Colonic mucosa (tissue), 4 donors: ENCODE data around the gene OR51D1. TPM values are rescaled to one million over a fixed set of nuclear protein-coding genes. Genes with fewer than 3 reads are reported as not detected.

ENCODE experiments used
- DNase-seq: peaks from one replicate; pipeline ENCODE4 v3.0.0-alpha.2; 2020
- H3K27ac ChIP-seq: fragments of 200-600 bp; one replicate; pipeline ENCODE4 v1.8.0; 2021
- H3K27me3 ChIP-seq: fragments of 200-600 bp; one replicate; pipeline ENCODE4 v1.8.0; 2021
- H3K36me3 ChIP-seq: fragments of 200-600 bp; one replicate; pipeline ENCODE4 v1.8.0; 2021
- H3K4me1 ChIP-seq: fragments of 200-600 bp; one replicate; pipeline ENCODE4 v1.8.0; 2021; ENCODE audit warnings: mild to moderate bottlenecking
- H3K4me3 ChIP-seq: fragments of 200-600 bp; one replicate; pipeline ENCODE4 v1.8.0; 2021
- H3K9ac ChIP-seq, 2 donors: one replicate each; pipeline ENCODE4 v1.7.0; 2013; ENCODE audit warnings: control low read depth in 2 of 2, low read depth in 2 of 2, low read length in 2 of 2
- H3K9me3 ChIP-seq: fragments of 200-600 bp; one replicate; pipeline ENCODE4 v1.8.0; 2021
- intact Hi-C: fragments of 100-400 bp; cut with DNase I; formaldehyde crosslinking; loops from one replicate; pipeline ENCODE4 v1.14.1; 2022
- total RNA-seq, 2 donors: library from RNA; stranded (reverse); fragmentation: NEBNext Ultra II Directional in 1 of 2; extraction: Animal tissue kit (Norgen Biotek cat#: 25700) in 1 of 2; gene quantifications; one replicate each; pipeline ENCODE4 v1.2.1, GENCODE V29; 2021
- TF ChIP-seq, protein P1 (sequence below): fragments of 200-600 bp; IDR thresholded peaks from one replicate; pipeline ENCODE4 v1.8.0; 2022; ENCODE audit warnings: antibody characterized with exemption, mild to moderate bottlenecking
- donor health status: healthy.
- donor health status: DM: no; HTN: no; CAD: no.
- donor health status: DM: no; HTN: no; CAD: no.

OR51D1 gene
- total RNA-seq, 2 donors from 2014 or later: not detected

DNA sequence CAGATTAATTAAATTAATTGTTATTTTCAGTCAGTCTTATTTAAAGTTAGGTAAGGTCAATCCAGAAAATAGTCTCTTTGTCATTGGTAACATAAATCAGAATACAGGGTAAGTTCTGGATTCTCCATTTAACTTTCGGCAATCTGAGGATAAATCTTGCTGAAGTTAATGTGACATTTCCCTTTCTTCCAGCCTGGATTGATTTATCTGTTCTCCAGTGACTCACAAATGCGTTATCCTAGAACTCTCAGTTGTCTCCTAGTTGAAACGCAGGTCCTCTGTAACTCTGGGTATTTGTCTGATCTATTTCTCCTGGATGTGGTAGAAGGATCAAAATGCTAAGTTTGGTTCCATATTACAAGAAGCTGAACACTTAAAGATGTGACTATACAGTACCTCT is 27.5 kb downstream of the OR51D1 start:
- no peak overlapping the region for H3K4me3 ChIP-seq
- no peaks in the 10 kb centered on the region for H3K9me3 ChIP-seq
- intact Hi-C loops: no loop called here
- DNase-seq: no peak
- H3K36me3 ChIP-seq: no peaks in the 10 kb centered on the region
- H3K4me1 ChIP-seq: no peaks in the 10 kb centered on the region
- no peak overlapping the region for H3K9ac ChIP-seq
- TF ChIP-seq, protein P1, sequence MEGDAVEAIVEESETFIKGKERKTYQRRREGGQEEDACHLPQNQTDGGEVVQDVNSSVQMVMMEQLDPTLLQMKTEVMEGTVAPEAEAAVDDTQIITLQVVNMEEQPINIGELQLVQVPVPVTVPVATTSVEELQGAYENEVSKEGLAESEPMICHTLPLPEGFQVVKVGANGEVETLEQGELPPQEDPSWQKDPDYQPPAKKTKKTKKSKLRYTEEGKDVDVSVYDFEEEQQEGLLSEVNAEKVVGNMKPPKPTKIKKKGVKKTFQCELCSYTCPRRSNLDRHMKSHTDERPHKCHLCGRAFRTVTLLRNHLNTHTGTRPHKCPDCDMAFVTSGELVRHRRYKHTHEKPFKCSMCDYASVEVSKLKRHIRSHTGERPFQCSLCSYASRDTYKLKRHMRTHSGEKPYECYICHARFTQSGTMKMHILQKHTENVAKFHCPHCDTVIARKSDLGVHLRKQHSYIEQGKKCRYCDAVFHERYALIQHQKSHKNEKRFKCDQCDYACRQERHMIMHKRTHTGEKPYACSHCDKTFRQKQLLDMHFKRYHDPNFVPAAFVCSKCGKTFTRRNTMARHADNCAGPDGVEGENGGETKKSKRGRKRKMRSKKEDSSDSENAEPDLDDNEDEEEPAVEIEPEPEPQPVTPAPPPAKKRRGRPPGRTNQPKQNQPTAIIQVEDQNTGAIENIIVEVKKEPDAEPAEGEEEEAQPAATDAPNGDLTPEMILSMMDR: no peak
- no peak overlapping the region for H3K27ac ChIP-seq
- no peaks in the 10 kb centered on the region for H3K27me3 ChIP-seq

DNA sequence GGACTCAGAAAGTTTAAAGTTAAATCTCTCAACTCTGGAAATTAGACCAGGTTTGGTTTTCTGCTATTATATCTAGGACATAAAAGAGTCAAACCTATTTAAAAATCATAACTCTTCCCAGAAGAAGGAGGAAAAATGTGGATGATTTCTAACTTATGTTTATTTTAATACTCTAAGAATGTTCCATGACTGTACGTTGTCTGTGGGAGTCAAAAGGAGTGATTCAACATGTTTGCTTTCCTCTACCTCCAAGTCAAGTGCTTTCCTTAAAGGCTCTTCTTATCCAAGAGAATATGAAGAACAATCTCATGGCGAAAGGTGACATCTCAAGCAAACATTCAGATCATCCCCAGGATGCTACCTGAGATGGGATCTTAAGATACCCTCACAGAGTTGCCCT is 28.1 kb downstream of the OR51D1 start:
- no peak overlapping the region for H3K4me3 ChIP-seq
- H3K27ac ChIP-seq: no peak overlapping the region
- H3K9me3 ChIP-seq: no peaks in the 10 kb centered on the region
- intact Hi-C loops: no loop called here
- DNase-seq: no peak
- no peaks in the 10 kb centered on the region for H3K36me3 ChIP-seq
- no peaks in the 10 kb centered on the region for H3K27me3 ChIP-seq
- H3K9ac ChIP-seq: no peak overlapping the region
- H3K4me1 ChIP-seq: no peaks in the 10 kb centered on the region
- TF ChIP-seq, protein P1: no peak

GRCh38 chr11:4671741-4672140 is 34.5 kb downstream of the OR51D1 start:
- Histone ChIP-seq H3K27ac (no peak overlapping the region), H3K4me3 (no peak overlapping the region), H3K4me1 (no peaks in the 10 kb centered on the region), H3K9ac (no peak overlapping the region), H3K9me3 (no peaks in the 10 kb centered on the region), H3K36me3 (no peaks in the 10 kb centered on the region), H3K27me3 (no peaks in the 10 kb centered on the region)
- DNase-seq: no peak
- intact Hi-C loops: no loop called here
- TF ChIP-seq, protein P1: no peak

- no peak overlapping the region for H3K4me3 ChIP-seq
- intact Hi-C loops: no loop called here
- H3K36me3 ChIP-seq: no peaks in the 10 kb centered on the region
- H3K9ac ChIP-seq: no peak overlapping the region
- no peaks in the 10 kb centered on the region for H3K27me3 ChIP-seq
- H3K4me1 ChIP-seq: no peaks in the 10 kb centered on the region
- no peaks in the 10 kb centered on the region for H3K9me3 ChIP-seq
- DNase-seq: no peak
- TF ChIP-seq, protein P1: no peak
- no peak overlapping the region for H3K27ac ChIP-seq
These were observed 35.2 kb downstream of the OR51D1 start for GRCh38 chr11:4672470-4672869.

DNA sequence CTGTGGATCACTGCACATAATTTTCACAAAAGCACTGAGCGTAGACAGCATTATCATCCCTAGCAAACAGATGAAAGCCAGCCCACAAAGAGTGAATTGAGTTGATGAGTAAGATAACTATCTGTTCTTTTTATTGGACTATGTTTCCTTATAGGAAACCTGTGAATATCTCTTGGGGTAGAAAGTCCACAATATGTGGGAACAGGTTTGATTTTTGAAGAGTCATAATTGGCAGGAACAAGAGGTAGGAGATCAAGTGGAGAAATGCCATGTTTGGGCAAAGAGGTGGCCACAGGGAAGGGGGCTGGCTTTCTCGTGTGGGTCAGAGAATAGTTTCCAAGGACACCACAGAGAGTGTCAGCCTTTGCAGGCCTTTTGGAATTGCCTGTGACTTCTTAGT is 36.5 kb downstream of the OR51D1 start:
- H3K27me3 ChIP-seq: no peaks in the 10 kb centered on the region
- H3K36me3 ChIP-seq: no peaks in the 10 kb centered on the region
- no peak for DNase-seq
- no peak overlapping the region for H3K27ac ChIP-seq
- no peak overlapping the region for H3K4me3 ChIP-seq
- H3K9ac ChIP-seq: no peak overlapping the region
- intact Hi-C loops: no loop called here
- H3K9me3 ChIP-seq: no peaks in the 10 kb centered on the region
- TF ChIP-seq, protein P1: no peak
- H3K4me1 ChIP-seq: no peaks in the 10 kb centered on the region

DNA sequence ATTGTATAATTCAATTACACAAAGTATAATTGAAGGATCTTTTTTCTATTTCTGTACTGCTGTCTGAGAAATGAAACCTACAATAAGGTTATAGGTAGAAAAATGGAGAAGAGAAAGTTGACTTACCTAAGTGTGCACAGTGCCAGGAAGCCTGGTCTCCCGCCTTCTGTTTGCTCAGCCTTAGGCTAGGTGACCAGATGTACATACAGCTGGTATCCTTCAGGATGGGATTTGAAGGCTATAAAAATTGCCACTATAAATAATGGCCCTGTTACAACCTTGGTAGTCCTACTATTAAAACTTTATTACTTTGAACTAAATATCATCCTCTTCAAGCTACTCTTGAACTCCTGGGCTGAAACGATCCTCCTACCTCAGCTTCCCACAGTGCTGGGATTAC is 40.7 kb downstream of the OR51D1 start:
- no peak overlapping the region for H3K27ac ChIP-seq
- no peak overlapping the region for H3K9ac ChIP-seq
- H3K4me3 ChIP-seq: no peak overlapping the region
- H3K27me3 ChIP-seq: no peaks in the 10 kb centered on the region
- DNase-seq: no peak
- no peaks in the 10 kb centered on the region for H3K4me1 ChIP-seq
- no peaks in the 10 kb centered on the region for H3K9me3 ChIP-seq
- TF ChIP-seq, protein P1: no peak
- no peaks in the 10 kb centered on the region for H3K36me3 ChIP-seq
- intact Hi-C loops: no loop called here
